22Rv1 (cell line): Measurements from ENCODE around the gene ADAMTS2.

Experiments used
- ZFX ChIP-seq: fragments of 450-650 bp; IDR thresholded peaks from 2 replicates; pipeline ENCODE4 v1.6.1; 2017; ENCODE audit warnings: antibody characterized with exemption, borderline replicate concordance
- TF ChIP-seq, protein P1 (sequence below): fragments of 450-650 bp; IDR thresholded peaks from 2 replicates; pipeline ENCODE4 v1.5.1; 2017; ENCODE audit warnings: mild to moderate bottlenecking

DNA sequence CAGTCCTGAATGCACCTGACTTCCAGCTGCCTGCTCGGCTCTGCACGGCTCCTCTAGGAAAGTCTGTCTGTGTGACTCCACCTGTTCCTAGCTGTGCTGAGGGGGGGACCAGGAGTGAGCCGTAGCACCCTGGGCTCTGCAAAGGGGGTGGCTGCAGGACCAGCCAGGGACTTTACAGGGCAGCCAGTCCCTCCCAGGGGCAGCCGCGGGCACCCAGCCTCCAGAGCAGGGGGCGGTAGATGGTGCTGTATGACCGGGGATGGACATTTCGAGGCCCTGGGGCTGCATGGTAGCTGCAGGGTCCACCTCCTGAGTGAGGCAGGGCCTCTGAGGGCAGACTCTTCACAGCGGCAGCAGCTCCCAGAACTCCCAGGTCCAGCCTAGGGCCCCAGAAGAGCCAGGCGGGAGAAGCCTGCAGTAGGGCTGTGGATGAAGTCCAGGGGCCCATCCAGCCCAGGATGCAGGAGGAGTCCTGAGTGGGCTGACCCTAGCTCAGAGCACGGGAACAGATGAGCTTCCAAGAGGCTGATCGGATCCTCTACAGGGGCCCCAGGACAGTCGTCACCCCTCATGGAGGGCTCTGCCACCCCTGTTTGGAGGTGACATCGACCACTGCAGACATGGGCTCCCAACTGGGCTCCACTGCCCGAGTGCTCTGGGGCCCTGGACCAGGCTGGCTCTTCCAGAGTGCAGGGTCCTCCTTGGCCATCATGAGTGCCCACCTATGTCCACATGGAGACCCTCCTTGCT lies 179.7 kb downstream of the ADAMTS2 start:
- TF ChIP-seq, protein P1, sequence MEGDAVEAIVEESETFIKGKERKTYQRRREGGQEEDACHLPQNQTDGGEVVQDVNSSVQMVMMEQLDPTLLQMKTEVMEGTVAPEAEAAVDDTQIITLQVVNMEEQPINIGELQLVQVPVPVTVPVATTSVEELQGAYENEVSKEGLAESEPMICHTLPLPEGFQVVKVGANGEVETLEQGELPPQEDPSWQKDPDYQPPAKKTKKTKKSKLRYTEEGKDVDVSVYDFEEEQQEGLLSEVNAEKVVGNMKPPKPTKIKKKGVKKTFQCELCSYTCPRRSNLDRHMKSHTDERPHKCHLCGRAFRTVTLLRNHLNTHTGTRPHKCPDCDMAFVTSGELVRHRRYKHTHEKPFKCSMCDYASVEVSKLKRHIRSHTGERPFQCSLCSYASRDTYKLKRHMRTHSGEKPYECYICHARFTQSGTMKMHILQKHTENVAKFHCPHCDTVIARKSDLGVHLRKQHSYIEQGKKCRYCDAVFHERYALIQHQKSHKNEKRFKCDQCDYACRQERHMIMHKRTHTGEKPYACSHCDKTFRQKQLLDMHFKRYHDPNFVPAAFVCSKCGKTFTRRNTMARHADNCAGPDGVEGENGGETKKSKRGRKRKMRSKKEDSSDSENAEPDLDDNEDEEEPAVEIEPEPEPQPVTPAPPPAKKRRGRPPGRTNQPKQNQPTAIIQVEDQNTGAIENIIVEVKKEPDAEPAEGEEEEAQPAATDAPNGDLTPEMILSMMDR, result no peak
- no peak for TF ChIP-seq ZFX
